ENCODE data around the gene TGFBR2.

GRCh38 chr3:30738605-30739004 is 132.2 kb downstream of the TGFBR2 start:
- no peak for TF ChIP-seq ELF1 (IDR thresholded peaks at IDR 0.05; ENCODE audit: borderline replicate concordance, low read depth)
- no peak for TF ChIP-seq YY1 (IDR thresholded peaks at IDR 0.05; ENCODE audit: extremely low read depth, insufficient replicate concordance, low read depth, low read length)
- no peak for TF ChIP-seq ZFX (IDR thresholded peaks at IDR 0.05)
- TF ChIP-seq CEBPB (IDR thresholded peaks at IDR 0.05; ENCODE audit: low read depth), result no peak
- TF ChIP-seq CTCF (IDR thresholded peaks at IDR 0.05 in 2 of 3, conservative IDR thresholded peaks at IDR 0.05 in 1 of 3; ENCODE audit: borderline replicate concordance in 1 of 3, insufficient read depth in 1 of 3, low read depth in 2 of 3, low read length in 2 of 3), result no peak
